Activated B cell treated with CpG ODN at 0.5 μM for 24 hours (primary cell): Measurements from ENCODE around the gene TPGS2. TPM values are rescaled to one million over a fixed set of nuclear protein-coding genes. Genes with fewer than 3 reads are reported as not detected.

Experiments used
- ATAC-seq: fragments of 200-7000 bp; cut with Tn5 transposase; one replicate; pipeline ENCODE4 v1.10.0; 2021; ENCODE audit warnings: low read depth, mild to moderate bottlenecking, moderate library complexity
- CTCF ChIA-PET: fragments of 350-600 bp; sonication (Branson Sonifier 250); formaldehyde crosslinking; loops from one replicate; lab custom pipeline; 2021; ENCODE audit warnings: antibody characterized with exemption; lab: Charles Lee
- POLR2A ChIA-PET: fragments of 350-600 bp; sonication (Branson Sonifier 250); formaldehyde crosslinking; loops from one replicate; lab custom pipeline; 2021; ENCODE audit warnings: antibody characterized with exemption; lab: Charles Lee
- DNase-seq: peaks from one replicate; pipeline ENCODE4 v3.0.0; 2022
- H3K27ac Mint-ChIP-seq: one replicate; pipeline ENCODE4 v1.8.0; 2020; ENCODE audit warnings: mixed read lengths
- H3K27me3 Mint-ChIP-seq: one replicate; pipeline ENCODE4 v1.8.0; 2021; ENCODE audit warnings: mixed read lengths
- H3K36me3 Mint-ChIP-seq: one replicate; pipeline ENCODE4 v1.8.0; 2021; ENCODE audit warnings: low read depth, mixed read lengths
- H3K4me1 Mint-ChIP-seq: one replicate; pipeline ENCODE4 v1.8.0; 2021; ENCODE audit warnings: mixed read lengths
- H3K4me3 Mint-ChIP-seq: one replicate; pipeline ENCODE4 v1.8.0; 2020; ENCODE audit warnings: mild to moderate bottlenecking, mixed read lengths
- H3K9me3 Mint-ChIP-seq: one replicate; pipeline ENCODE4 v1.8.0; 2020; ENCODE audit warnings: mixed read lengths
- CTCF ChIP-seq: fragments of 200-600 bp; IDR thresholded peaks from one replicate; pipeline ENCODE4 v1.8.0; 2022; ENCODE audit warnings: antibody characterized with exemption, mild to moderate bottlenecking
- intact Hi-C: fragments of 100-400 bp; cut with micrococcal nuclease; formaldehyde crosslinking; loops from one replicate; pipeline ENCODE4 v1.15.1; 2024
- total RNA-seq: library from RNA; stranded (reverse); gene quantifications from 2 replicates; pipeline ENCODE4 v1.2.3, GENCODE V29; 2022

The TPGS2 gene
- total RNA-seq, 1 donor from 2014 or later = 45.1 TPM

GRCh38 chr18:36862182-36862581, 33.4 kb upstream of the TPGS2 start:
- CTCF ChIA-PET = no interaction called here
- H3K36me3 Mint-ChIP-seq = peaks cover 30% of the 10 kb centered on the region

DNA sequence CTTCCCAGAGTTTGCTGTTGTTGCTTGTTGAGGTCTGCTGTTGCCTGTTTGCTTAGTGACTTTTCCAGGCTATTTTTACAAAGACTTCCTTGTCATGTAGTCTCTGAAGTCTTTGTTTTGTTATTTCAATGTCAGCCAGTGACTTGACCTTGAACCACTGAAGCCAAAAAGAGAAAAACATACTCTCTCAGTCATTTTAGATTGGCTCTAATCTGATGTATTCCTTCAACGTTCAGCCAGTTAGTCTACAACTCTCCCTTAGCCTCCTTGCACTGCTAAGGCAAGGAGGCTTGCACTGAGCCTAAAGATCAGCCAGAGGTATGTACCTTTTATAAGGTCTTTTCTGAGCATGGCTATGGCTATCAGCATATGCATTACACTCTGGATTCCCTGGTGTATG, 28.0 kb upstream of the TPGS2 start:
- H3K27me3 Mint-ChIP-seq = no peaks in the 10 kb centered on the region
- no peak overlapping the region for H3K4me3 Mint-ChIP-seq
- H3K27ac Mint-ChIP-seq = no peak overlapping the region
- peaks cover 40% of the 10 kb centered on the region for H3K36me3 Mint-ChIP-seq
- ChIA-PET POLR2A (no interaction called here), CTCF (no interaction called here)
- no peak for TF ChIP-seq CTCF
- no peaks in the 10 kb centered on the region for H3K4me1 Mint-ChIP-seq
- peaks cover 2% of the 10 kb centered on the region for H3K9me3 Mint-ChIP-seq
- intact Hi-C loops = no loop called here
- DNase-seq (no peak), ATAC-seq (no peak)

More at GRCh38 chr18:36862182-36862581, 33.4 kb upstream of the TPGS2 start:
- Mint-ChIP-seq H3K27ac (no peak overlapping the region), H3K27me3 (no peaks in the 10 kb centered on the region), H3K9me3 (no peaks in the 10 kb centered on the region), H3K4me3 (no peak overlapping the region), H3K4me1 (no peaks in the 10 kb centered on the region)
- TF ChIP-seq CTCF = no peak
- no peak for DNase-seq
- intact Hi-C loops = no loop called here
- POLR2A ChIA-PET = no interaction called here
- no peak for ATAC-seq

DNA sequence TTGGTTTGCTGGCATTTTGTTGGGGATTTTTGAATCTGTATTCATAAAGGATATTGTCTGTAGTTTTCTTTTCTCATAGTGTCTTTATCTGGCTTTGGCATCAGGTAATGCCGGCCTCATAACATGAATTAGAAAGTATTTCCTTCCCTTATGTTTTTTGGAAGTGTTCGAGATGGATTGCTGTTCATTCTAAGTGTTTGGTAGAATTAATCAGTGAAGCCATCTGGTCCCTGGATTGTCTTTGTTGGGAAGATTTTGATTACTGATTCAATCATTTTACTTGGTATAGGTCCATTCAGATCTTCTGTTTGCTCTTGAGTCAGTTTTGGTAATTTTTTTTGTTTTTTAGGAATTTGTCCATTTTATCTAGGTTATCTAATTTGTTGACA, 22.4 kb upstream of the TPGS2 start:
- ChIA-PET CTCF (no interaction called here), POLR2A (no interaction called here)
- intact Hi-C loops = no loop called here
- Mint-ChIP-seq H3K4me1 (no peaks in the 10 kb centered on the region), H3K27me3 (no peaks in the 10 kb centered on the region), H3K36me3 (peaks cover 53% of the 10 kb centered on the region), H3K27ac (no peak overlapping the region), H3K4me3 (no peak overlapping the region), H3K9me3 (peaks cover 5% of the 10 kb centered on the region)
- DNase-seq (no peak), ATAC-seq (no peak)
- TF ChIP-seq CTCF = no peak

DNA sequence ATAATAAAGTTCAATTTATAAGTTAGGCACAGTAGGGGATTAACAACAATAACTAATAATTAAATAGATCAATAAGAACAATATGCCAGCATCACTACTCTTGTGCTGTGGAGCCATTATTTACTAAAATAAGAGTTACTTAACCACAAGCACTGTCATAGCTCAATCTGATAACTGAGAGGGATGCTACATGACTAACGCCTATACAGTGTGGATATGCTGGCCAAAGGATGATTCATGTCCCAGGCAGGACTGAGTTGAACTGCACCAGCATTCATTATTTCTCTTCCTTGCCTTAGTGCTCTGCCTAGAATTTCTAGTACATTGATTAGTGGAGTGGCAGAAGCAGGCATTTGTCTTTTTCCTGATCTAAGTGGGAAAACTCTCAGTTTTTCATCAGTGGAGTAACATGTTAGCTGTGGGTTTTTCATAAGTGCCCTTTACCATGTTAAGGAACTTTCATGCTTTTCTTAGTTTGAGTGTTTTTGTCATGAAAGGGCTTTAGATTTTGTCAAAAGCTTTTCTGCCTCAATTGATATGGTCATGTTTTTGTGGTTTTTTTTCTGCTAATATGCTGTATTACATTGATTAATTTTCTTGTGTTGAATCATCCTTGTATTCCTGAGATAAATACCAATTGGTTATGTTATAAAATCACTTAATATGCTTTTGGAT, 21.9 kb upstream of the TPGS2 start:
- H3K4me1 Mint-ChIP-seq = no peaks in the 10 kb centered on the region
- no peaks in the 10 kb centered on the region for H3K27me3 Mint-ChIP-seq
- TF ChIP-seq CTCF = no peak
- H3K4me3 Mint-ChIP-seq = no peak overlapping the region
- POLR2A ChIA-PET = no interaction called here
- no peak overlapping the region for H3K27ac Mint-ChIP-seq
- peaks cover 5% of the 10 kb centered on the region for H3K9me3 Mint-ChIP-seq
- DNase-seq (no peak), ATAC-seq (no peak)
- H3K36me3 Mint-ChIP-seq = peaks cover 49% of the 10 kb centered on the region
- intact Hi-C loops = no loop called here
- CTCF ChIA-PET = no interaction called here

DNA sequence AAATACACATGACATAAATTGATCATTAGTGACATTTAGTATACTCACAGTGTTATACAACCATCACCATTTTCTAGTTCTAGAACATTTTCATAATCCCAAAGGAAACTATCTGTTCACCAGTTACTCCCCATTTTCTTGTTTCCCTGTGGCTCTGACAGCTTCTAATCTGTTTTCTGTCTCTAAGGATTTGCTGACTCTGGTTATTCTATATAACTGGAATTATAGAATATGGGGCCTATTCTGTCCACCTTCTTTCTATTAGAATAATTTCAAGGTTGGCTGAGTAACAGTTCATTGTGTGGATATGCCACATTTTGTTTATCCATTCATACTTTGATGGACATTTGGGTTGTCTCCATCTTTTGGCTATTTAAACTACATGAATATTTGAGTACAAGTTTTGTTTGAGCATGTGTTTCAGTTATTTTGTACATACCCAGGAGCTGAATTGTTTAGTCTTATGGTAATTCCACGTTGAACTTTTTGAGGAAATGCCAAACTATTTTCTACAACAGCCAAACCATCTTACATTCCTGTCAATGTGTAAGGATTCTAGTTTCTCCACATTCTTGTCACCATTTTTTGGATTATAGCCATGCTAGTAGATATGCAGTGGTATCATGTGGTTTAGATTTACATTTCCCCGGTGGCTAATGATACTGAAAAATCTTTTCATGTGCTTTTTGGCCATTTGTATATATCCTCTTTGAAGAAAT, 20.6 kb upstream of the TPGS2 start:
- Mint-ChIP-seq H3K36me3 (peaks cover 51% of the 10 kb centered on the region), H3K4me1 (no peaks in the 10 kb centered on the region), H3K27me3 (no peaks in the 10 kb centered on the region), H3K9me3 (peaks cover 5% of the 10 kb centered on the region), H3K27ac (no peak overlapping the region), H3K4me3 (no peak overlapping the region)
- CTCF ChIA-PET = no interaction called here
- intact Hi-C loops = no loop called here
- no peak for ATAC-seq
- TF ChIP-seq CTCF = no peak
- POLR2A ChIA-PET = no interaction called here
- no peak for DNase-seq
